GM21723 (cell line): ENCODE results near the gene MFSD11.
"Not testable (repeated sequence)": the region's sequence is repeated elsewhere in the genome, so short reads cannot be mapped to it uniquely, and the experiment has no call there.

Experiments used
- ATAC-seq: cut with Tn5 transposase; IDR thresholded peaks from one replicate; pipeline ENCODE4 v1.9.1; 2021; ENCODE audit warnings: mild to moderate bottlenecking, moderate library complexity; ENCODE audit not compliant: unreplicated experiment

Gene MFSD11

DNA sequence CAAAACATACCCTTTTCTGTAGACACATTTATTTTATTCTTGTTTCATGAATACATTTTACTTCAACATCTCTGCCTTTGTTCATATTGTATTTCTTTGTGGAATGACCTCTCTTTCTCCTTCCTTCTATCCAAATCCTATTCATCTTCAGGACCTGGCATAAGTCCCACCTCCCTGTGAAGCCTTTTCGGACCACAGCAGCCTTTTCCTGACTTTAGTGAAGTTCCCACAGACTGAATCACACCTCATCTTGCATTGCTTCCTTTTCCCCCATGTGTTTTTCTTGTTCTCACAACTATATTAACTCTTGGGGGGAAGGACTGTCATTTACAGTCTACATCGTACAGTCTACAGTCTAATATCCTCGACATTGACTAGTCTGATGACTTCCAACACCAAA is 58.2 kb downstream of the MFSD11 start:
- no peak for ATAC-seq

DNA sequence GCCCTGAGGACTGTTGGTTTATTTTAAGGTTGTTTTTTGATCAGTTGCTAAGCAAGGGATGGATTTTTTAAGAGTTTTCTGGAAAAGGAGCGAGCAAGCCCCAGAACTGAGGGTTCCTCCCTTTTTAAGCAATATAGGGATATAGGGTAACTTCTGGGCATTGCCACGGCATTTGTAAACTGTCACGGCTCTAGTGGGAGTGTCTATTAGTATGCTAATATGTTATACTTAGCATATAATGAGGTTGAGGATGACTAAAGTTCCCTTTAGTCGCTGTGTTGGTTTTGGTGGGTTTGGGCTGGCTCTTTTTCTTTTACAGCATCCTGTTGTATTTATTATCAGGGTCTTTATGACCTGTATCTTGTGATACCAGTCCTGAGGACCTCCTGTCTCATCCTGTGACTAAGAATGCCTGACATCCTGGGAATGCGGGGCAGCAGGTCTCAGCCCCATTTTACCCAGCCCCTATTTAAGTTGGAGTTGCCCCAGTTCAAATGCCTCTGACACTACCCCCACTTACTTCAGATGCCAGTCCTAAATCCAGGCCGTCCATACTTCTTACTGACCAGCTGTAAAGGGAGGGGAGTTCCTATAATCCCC is 59.4 kb downstream of the MFSD11 start:
- no peak for ATAC-seq

DNA sequence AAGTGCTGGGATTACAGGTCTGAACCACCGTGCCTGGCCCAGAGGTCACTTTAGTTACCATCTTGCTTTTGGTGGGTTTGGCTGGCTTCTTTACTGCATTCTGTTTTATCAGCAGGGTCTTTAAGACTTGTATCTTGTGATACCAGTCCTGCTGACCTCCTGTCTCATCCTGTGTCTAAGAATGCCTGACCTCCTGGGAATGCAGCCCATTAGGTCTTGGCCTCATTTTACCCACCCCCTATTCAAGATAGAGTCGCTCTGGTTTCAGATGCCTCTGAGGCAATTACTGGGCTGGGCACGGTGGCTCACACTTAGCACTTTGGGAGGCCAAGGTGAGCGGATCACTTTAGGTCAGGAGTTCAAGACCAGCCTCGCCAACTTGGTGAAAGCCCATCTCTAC is 63.8 kb downstream of the MFSD11 start:
- no peak for ATAC-seq

DNA sequence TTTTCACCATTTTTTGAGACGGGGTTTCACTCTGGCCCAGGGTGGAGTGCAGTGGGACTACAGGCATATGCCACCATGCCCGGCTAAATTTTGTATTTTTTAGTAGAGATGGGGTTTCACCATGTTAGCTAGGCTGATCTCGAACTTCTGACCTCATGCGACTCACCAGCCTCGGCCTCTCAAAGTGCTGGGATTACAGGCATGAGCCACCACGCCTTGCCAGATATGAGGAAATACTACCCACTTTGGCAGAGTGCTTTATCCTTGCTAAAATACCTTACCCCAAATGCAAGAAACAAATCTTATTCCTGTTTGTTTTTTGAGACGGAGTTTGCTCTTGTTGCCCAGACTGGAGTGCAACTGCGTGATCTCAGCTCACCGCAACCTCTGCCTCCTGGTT is 67.4 kb downstream of the MFSD11 start:
- no peak for ATAC-seq

DNA sequence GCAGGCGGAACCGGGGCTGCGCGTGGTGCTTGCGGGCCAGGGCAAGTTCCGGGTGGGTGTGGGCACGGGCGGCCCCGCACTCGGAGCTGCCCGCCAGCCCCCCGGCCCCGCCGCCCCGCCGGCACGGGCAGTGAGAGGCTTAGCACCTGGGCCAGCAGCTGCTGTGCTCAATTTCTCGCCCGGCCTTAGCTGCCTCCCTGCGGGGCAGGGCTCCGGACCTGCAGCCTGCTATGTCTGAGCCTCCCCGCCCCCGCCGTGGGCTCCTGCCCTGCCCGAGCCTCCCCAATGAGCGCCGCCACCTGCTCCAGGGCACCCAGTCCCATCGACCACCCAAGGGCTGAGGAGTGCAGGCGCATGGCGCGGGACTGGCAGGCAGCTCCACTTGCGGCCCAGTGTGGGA is 68.2 kb downstream of the MFSD11 start:
- not testable (repeated sequence) for ATAC-seq

DNA sequence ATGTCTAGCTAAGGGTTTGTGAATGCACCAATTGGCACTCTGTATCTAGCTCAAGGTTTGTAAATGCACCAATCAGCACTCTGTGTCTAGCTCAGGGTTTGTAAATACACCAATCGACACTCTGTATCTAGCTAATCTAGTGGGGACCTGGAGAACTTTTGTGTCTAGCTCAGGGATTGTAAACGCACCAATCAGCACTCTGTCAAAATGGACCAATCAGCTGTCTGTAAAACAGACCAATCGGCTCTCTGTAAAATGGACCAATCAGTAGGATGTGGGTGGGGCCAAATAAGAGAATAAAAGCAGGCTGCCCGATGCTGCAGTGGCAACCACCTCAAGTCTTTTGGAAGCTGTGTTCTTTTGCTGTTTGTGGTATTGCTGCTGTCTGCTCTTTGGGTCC is 68.8 kb downstream of the MFSD11 start:
- ATAC-seq: not testable (repeated sequence)

DNA sequence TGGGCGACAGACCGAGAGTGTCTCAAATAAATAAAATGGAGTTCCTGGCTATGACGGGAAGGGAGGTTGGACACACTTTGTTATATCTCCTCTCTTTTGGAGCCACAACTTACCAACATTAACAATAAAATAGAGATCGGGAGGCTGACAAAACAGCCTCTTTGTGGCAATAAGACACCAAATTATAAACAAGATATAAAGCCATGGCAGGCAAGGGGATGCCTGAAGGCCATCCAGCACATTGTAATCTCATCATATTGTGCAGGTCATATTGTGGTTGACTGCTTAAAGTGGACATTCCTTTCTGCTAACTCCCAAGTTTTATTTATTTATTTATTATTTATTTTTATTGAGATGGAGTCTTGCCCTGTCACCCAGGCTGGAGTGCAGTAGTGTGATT is 70.4 kb downstream of the MFSD11 start:
- no peak for ATAC-seq

DNA sequence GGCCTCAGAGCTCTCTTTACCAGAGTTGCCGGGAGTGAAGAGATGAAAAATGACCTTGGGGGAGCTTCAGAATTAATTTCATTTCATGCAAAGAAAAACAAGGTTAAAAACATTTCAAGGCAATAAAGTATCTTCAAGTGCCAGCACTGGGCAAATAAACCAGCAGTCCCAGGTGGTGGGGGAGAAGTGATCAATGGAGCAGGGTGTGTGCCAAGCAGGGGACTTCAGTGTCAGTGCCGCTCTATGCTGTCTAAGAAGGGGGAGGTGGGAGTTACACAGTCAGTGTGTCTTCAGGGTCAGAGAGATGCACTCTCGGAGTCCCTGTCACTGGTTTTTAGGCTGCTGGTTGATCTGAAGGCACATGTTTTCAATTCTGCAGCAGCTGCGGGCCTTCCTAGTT is 73.0 kb downstream of the MFSD11 start:
- ATAC-seq: no peak

DNA sequence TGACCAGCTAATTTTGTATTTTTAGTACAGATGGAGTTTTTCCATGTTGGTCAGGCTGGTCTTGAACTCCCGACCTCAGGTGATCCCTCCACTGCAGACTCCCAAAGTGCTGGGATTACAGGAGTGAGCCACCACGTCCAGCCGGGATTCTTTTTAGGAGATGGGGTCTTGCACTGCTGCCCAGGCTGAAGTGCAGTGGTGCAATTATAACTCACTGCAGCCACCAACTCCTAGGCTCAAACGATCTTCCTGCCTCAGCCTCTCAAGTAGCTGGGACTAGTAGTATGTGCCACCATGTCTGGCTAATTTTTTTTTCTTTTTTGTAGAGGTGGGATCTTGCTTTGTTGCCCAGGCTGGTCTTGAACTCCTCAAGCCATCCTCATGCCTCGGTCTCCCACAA is 73.9 kb downstream of the MFSD11 start:
- no peak for ATAC-seq

DNA sequence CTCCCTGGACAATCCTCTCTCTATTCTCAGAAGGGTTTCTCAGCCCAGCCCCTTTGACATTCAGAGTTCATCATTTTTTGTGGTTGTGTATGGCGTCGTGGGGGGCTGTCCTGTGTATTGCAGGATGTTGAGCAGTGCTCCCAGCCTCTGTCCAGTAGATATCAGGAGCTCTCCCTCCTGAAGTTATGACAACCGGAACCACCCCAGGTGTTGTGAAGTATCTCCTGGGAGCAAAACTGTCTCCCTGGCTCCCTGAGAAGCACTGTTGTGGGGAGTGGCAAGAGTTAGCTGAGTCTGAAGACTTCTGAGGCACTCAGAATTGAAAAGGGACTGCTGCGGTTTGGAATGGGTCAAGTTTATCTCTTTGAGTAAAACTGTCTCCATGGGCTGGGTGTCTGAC is 74.3 kb downstream of the MFSD11 start:
- no peak for ATAC-seq

DNA sequence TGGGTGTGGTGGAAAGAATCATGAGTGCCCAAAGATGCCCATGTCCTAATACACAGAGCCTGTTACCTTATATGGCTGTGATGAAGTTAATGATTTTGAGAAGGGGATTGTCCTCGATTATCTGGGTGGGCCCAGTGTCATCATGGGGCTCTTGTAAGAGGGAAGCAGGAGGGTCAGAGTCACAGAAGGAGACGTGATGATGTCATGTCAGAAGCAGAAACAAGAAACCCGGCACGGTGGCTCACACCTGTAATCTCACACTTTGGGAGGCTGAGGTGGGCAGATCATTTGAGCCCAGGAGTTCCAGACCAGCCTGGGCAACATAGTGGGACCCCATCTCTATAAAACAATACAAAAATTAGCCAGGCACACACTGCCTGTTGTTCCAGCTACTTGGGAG is 75.0 kb downstream of the MFSD11 start:
- ATAC-seq: no peak

DNA sequence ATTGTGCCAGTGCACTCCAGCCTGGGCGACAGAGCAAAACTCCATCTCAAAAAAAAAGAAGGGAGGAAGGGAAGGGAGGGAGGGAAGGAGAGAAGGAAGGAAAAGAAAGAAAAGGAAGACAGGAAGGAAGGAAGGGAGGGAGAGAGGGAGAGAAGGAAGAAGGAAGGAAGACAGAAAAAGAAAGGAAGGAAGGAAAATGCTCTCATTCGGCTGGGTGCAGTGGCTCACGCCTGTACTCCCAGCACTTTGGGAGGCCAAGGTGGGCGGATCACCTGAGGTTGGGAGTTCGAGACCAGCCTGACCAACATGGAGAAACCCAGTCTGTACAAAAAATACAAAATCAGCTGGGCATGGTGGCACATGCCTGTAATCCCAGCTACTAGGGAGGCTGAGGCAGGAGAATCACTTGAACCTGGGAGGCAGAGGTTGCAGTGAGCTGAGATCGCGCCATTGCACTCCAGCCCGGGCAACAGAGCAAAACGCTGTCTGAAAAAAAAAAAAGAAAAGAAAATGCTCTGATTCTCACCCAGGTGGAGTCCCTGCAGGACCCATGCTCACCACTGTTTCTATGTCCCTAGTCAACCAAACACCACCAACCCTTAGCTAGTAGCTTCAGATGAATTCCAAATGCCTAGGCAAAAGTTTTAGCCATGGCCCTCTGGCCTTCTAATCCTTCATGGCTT is 78.1 kb downstream of the MFSD11 start:
- ATAC-seq: not testable (repeated sequence)

DNA sequence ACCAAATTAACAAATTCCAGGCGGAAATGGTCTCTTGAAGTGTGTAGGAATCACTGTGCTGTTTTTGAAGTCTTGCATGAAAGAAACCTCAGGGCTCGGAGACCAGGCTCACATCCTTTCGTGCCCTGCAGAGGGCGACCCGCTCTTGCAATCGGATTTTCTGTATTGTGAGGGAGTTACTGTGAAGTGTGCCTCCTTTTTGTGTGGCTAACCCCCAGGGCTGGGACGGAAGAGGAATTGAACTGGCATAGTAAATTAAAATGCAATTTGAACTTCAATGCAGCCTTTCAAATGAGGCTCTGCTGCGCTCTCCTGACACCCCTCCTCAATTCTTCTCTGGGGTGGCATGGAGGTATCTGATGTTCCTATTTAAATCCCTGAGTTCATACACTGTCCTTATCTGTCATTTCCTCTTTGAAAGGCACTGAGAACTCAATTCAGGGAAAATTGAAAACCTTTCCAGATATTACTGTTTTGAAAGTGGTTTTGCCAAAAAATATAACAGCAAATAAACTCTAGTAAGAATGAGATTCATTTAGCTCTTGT is 78.7 kb downstream of the MFSD11 start:
- no peak for ATAC-seq

DNA sequence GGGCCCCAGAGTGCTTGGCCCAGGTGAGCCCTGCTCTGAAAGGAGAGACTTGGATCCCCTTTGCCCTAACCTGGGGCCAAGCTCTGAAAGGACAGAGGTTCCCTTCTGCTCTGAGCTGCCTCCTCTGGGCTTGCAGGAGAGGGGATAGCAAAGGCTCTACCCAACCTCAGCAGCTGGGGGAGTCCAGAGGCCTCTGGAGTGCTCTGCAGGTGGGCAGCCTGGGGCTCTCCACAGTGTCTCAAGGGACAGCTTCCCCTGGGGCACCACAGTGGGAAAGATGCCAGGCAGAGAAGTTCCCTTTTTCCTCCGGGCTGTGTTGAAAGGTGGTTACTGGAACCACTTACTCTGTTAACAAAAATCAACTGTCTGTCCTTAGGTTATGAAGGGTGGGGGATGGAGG is 82.1 kb downstream of the MFSD11 start:
- no peak for ATAC-seq

DNA sequence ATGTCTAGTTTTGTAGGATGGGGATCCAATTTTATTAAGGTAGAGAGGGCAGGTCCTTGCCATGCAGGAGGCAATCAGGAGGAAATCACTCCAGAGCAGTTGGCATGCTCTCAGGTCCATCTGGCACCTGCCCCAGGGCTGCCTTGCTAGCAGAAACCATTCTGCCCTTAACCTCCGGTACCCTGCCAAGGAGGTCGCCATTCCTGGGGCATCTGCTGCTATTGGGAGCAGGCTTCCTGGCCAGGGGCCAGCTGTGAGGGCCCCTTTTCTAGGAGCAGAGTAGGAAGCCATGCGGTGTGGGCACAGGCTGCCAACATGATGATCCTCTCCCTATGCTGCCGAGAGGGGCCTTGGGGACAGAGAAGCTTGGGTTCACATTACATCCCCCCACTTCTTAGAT is 82.6 kb downstream of the MFSD11 start:
- no peak for ATAC-seq

DNA sequence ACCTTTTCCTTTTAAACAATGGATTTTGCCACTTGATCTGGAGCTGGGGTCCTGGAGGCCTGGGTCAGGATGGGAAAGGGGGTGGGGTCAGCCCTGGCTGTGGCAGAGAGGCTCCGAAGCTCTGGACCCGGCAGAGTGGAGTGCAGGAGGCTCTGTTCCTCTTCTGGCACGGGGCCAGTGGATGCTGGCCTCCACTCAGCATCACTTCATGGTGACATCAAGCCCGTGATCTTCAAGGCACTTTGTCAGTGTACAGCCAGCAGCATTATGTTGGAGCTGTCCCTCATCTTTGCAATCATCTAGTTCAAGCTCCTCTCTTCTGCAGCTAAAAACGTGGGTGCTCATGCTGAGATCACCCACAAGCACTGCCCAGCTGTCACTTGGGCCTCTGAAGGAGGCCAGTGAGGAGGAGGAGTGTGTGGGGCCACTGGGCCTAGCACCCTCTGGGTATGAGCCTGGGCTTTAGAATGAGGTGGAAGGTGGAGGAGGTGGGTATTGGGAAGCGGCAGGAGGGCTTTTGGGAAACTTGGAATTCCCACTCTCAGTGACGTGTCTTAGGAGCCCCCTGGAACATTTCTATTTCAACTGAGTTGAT is 84.4 kb downstream of the MFSD11 start:
- ATAC-seq: no peak

DNA sequence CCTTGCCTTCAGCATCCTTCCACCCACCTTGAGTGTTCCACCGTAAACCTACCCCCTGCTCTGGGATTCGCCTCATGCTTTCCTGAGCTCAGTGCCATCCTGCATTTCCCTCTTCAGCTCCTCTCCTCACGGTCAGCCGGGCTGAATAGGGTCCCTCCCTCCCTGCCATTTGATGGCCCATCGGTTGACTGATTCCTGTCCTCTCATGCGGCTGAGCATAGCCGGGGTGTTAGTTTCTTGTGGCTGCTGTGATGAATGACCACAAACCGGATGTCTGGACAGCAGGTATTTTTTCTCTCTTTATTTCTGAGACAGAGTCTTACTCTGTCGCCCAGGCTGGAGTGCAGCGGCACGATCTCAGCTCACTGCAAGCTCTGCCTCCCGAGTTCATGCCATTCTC is 86.2 kb downstream of the MFSD11 start:
- no peak for ATAC-seq

DNA sequence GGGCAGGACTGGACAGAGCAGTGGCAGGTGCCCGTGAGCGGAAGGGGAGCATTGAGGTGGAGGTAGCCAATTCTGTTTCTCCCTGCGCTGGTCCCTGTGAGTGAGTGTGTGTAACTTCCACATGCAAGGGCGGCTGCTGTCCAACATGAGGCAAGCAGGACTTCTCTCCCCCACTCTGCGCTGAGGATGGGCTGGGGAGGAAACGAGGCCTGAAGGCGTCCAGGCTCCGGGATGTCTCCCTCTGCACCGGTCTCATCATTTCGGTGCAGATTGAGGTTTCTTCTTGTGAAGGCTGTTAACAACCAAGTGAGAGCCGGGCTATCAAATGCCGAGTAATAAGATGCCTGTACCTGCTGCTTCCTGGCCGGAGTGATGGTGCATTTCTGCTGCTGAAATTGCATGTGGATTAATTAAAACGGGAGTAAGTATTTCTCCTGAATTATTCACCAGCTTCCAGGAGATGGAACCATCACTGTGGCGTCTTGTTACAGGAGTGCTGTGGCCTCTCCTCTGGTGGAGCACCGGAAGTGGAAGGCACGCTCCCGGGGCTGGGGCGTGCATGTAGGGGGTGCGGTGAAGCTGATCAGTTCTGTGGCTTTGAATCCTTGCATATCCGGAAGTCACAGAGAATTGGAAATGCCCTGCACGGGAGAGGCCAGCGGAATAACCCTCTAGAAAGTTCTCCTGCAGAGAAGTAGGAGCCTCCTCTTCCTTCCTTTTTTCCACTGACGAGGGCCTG is 88.6 kb downstream of the MFSD11 start:
- ATAC-seq: no peak

DNA sequence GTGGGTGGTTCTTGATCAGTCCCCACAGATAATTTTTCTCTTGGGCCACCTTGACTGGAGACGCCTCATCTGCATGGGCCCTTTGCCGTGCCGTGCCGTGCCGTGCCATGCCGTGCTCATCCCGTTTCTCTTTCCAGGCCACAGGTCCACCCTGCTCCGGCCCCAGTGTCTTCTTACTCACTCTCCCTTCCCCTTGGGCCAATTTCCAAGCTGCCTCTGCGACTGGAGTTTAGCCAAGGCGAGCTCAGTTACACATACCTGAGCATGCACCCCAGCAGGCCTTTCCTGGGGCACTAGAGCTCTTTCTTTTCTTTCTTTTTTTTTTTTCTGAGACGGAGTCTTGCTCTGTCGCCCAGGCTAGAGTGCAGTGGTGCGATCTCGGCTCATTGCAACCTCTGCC is 89.8 kb downstream of the MFSD11 start:
- ATAC-seq: no peak
